CD4-positive, alpha-beta T cell (primary cell): ENCODE measurements around the gene MRM1. TPM values are rescaled to one million over a fixed set of nuclear protein-coding genes. Genes with fewer than 3 reads are reported as not detected.

ENCODE experiments used
- ATAC-seq: fragments of 200-7000 bp; cut with Tn5 transposase; one replicate; pipeline ENCODE4 v1.10.0; 2022; ENCODE audit warnings: mild to moderate bottlenecking; ENCODE audit not compliant: poor library complexity
- CTCF ChIA-PET: fragments of 350-600 bp; sonication (Branson Sonifier 250); formaldehyde crosslinking; loops from one replicate; lab custom pipeline; 2021; ENCODE audit warnings: antibody characterized with exemption, inconsistent platforms; lab: Charles Lee
- POLR2A ChIA-PET: fragments of 350-600 bp; sonication (Branson Sonifier 250); formaldehyde crosslinking; loops from one replicate; lab custom pipeline; 2021; ENCODE audit warnings: antibody characterized with exemption, inconsistent platforms; lab: Charles Lee
- DNase-seq, 14 experiments: peaks; one replicate each; pipeline ENCODE4 v3.0.0-alpha.2; 2013 to 2020; ENCODE audit warnings: mixed read lengths in 2 of 14
- H3K27ac ChIP-seq, 2 donors: one replicate each; pipeline versions ENCODE4 v1.5.1 to v1.7.0; 2013; ENCODE audit warnings: low read length in 2 of 2, low read depth in 1 of 2, mild to moderate bottlenecking in 1 of 2
- H3K27me3 ChIP-seq, 2 experiments: 1 replicate in 1 of 2; 2 replicates in 1 of 2; pipeline versions ENCODE4 v1.6.1 to v1.7.0; 2013; ENCODE audit warnings: low read length in 2 of 2, control low read depth in 1 of 2, mild to moderate bottlenecking in 1 of 2, moderate library complexity in 1 of 2; ENCODE audit not compliant: insufficient read depth in 2 of 2, control insufficient read depth in 1 of 2
- H3K36me3 ChIP-seq: one replicate; pipeline ENCODE4 v1.6.1; 2013; ENCODE audit warnings: low read length, control low read depth; ENCODE audit not compliant: insufficient read depth
- H3K4me1 ChIP-seq: one replicate; pipeline ENCODE4 v1.6.1; 2013; ENCODE audit warnings: low read length, control low read depth; ENCODE audit not compliant: insufficient read depth
- H3K4me3 ChIP-seq: one replicate; pipeline ENCODE4 v1.5.1; 2013; ENCODE audit warnings: mild to moderate bottlenecking, low read length, moderate library complexity
- H3K9me3 ChIP-seq, 2 experiments: 1 replicate in 1 of 2; 2 replicates in 1 of 2; pipeline versions ENCODE4 v1.6.1 to v1.7.0; 2013; ENCODE audit warnings: low read length in 2 of 2, mild to moderate bottlenecking in 2 of 2, control low read depth in 1 of 2, moderate library complexity in 1 of 2; ENCODE audit not compliant: control insufficient read depth in 1 of 2, insufficient read depth in 1 of 2
- H3K27ac Mint-ChIP-seq: one replicate; pipeline ENCODE4 v1.8.0; 2020; ENCODE audit warnings: mixed read lengths
- H3K27me3 Mint-ChIP-seq: one replicate; pipeline ENCODE4 v1.8.0; 2021; ENCODE audit warnings: mixed read lengths
- H3K36me3 Mint-ChIP-seq: one replicate; pipeline ENCODE4 v1.8.0; 2021; ENCODE audit warnings: low read depth, mixed read lengths
- H3K4me1 Mint-ChIP-seq: one replicate; pipeline ENCODE4 v1.8.0; 2021; ENCODE audit warnings: low read depth, mixed read lengths
- H3K4me3 Mint-ChIP-seq: one replicate; pipeline ENCODE4 v1.8.0; 2020; ENCODE audit warnings: mild to moderate bottlenecking, mixed read lengths
- H3K9me3 Mint-ChIP-seq: one replicate; pipeline ENCODE4 v1.8.0; 2020; ENCODE audit warnings: mixed read lengths
- intact Hi-C, 2 experiments: fragments of 100-400 bp; cut with DNase I in 1 of 2; cut with micrococcal nuclease in 1 of 2; formaldehyde crosslinking; loops; one replicate each; pipeline versions ENCODE4 v1.15.1 to v1.9.0; 2023 to 2025; cut with DNase I, micrococcal nuclease
- total RNA-seq, 174 experiments: library from RNA in 2 of 174; stranded (reverse) in 2 of 174; gene quantifications; one replicate each; pipeline ENCODE4 v1.2.3 and lab custom pipeline; 2021 to 2026
- TF ChIP-seq, protein P1 (sequence below): fragments of 200-600 bp; IDR thresholded peaks from one replicate; pipeline ENCODE4 v1.8.0; 2022; ENCODE audit warnings: antibody characterized with exemption, mild to moderate bottlenecking

Gene MRM1
- total RNA-seq, 2 experiments from 2014 or later, result 0.81 to 1.1 TPM

DNA sequence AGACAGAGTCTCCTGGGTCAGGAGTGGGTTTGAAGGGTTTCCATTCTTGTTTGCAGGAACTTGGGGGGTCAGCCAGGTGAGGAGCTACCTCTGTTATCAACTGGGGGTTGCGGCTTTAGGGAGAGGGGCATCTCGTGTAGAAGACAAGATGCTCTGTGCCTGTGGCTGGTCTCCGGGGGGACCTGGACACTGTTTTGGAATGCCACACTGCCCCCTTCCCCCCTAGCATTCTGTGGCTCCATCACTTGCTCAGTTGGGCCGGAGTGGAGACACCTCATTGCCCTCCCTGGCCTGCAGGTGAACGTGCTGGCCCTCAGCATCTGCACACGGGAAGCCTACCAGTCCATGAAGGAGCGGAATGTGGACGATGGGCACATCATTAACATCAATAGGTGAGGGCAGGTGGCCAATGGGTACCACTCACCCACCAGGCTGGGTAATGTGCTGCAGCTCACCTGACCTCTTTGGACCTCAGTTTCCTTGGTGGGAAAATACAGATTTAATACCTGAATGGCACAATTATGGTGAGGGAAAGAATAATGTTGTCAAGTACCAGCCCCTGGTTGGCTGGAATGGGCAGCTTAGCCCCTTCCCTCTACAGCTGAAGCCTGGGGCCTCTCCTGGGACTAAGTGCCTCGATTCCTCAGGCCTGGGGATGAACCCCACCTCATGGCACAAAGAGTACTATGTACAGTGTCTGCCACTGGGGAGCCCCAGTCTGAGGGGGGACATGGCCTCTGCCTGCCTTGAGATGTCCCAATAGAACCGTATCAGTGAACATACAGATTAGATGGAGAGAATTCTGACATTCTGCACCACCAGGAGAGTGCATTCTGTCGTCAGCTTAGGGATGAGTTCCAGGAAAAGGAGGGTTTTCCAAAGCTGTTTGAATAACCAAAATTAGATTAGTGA, 3.3 kb upstream of the MRM1 start:
- TF ChIP-seq, protein P1, sequence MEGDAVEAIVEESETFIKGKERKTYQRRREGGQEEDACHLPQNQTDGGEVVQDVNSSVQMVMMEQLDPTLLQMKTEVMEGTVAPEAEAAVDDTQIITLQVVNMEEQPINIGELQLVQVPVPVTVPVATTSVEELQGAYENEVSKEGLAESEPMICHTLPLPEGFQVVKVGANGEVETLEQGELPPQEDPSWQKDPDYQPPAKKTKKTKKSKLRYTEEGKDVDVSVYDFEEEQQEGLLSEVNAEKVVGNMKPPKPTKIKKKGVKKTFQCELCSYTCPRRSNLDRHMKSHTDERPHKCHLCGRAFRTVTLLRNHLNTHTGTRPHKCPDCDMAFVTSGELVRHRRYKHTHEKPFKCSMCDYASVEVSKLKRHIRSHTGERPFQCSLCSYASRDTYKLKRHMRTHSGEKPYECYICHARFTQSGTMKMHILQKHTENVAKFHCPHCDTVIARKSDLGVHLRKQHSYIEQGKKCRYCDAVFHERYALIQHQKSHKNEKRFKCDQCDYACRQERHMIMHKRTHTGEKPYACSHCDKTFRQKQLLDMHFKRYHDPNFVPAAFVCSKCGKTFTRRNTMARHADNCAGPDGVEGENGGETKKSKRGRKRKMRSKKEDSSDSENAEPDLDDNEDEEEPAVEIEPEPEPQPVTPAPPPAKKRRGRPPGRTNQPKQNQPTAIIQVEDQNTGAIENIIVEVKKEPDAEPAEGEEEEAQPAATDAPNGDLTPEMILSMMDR, result no peak
- CTCF ChIA-PET, result no interaction called here

DNA sequence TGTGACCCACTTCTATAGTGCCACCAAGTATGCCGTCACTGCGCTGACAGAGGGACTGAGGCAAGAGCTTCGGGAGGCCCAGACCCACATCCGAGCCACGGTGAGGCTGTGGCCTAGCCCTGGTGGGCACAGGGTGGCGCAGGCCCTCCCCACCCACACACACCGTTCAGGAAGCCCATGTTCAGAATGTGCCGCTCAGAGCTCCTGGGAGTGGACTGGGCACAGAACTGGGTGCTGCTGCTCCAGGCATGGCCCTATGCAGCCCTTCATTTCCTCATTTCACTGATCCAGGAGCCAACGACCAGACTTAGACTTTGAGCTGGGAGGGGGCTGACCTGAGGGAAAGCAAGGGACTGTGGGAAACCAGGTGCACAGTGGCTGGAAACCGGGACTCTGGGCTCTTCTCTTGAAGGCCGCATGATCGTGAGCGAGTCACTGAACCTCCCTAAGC, 2.4 kb upstream of the MRM1 start:
- Mint-ChIP-seq H3K4me3 (peak overlapping the region; percentile 74), H3K4me1 (peaks cover 27% of the 10 kb centered on the region), H3K27me3 (no peaks in the 10 kb centered on the region), H3K27ac (no peak overlapping the region), H3K9me3 (no peaks in the 10 kb centered on the region), H3K36me3 (peaks cover 5% of the 10 kb centered on the region)
- Histone ChIP-seq H3K4me3 (no peak overlapping the region), H3K36me3 (no peaks in the 10 kb centered on the region), H3K4me1 (peaks cover 30% of the 10 kb centered on the region), H3K9me3 (no peaks in the 10 kb centered on the region), H3K27ac (no peak overlapping the region), H3K27me3 (no peaks in the 10 kb centered on the region)
- ChIA-PET CTCF (no interaction called here), POLR2A (no interaction called here)
- TF ChIP-seq, protein P1, result no peak
- intact Hi-C loops, result no loop called here
- no peak for DNase-seq
- no peak for ATAC-seq

More for the DNA sequence above, 3.3 kb upstream of the MRM1 start:
- H3K36me3 Mint-ChIP-seq, result peaks cover 5% of the 10 kb centered on the region
- Histone ChIP-seq H3K27me3 (no peaks in the 10 kb centered on the region), H3K4me1 (peaks cover 24% of the 10 kb centered on the region), H3K4me3 (no peak overlapping the region), H3K9me3 (no peaks in the 10 kb centered on the region), H3K27ac (no peak overlapping the region), H3K36me3 (no peaks in the 10 kb centered on the region)
- peak overlapping the region; percentile 74 for H3K4me3 Mint-ChIP-seq
- H3K4me1 Mint-ChIP-seq, result peaks cover 27% of the 10 kb centered on the region
- POLR2A ChIA-PET, result no interaction called here
- H3K27ac Mint-ChIP-seq, result peak overlapping the region; percentile 36
- no peaks in the 10 kb centered on the region for H3K9me3 Mint-ChIP-seq
- DNase-seq (no peak), ATAC-seq (no peak)
- intact Hi-C loops, result no loop called here
- H3K27me3 Mint-ChIP-seq, result no peaks in the 10 kb centered on the region

DNA sequence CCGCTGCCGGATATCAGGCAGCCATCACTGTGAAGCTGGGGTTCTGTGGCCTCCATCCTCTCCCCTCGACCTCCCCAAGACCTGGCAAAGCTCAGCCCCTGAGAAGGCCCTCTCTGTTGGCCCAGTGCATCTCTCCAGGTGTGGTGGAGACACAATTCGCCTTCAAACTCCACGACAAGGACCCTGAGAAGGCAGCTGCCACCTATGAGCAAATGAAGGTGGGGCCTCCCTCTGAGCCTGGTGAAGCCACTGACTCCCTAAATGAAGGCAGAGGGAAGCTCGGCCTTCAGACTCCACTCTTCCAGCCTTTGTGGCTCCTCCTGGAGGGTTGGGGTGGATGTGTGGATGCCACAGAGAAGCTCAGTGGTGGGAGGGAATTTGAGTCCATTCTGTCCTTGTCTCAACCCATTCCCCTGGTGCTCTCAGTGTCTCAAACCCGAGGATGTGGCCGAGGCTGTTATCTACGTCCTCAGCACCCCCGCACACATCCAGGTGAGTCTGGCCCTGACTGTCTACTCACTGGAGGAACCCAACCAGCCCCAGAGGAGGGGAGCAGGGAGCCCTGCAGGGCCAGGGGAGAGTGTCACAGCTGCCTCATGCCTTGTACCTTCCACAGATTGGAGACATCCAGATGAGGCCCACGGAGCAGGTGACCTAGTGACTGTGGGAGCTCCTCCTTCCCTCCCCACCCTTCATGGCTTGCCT, 1.7 kb upstream of the MRM1 start:
- no peaks in the 10 kb centered on the region for H3K9me3 ChIP-seq
- no peak overlapping the region for H3K4me3 ChIP-seq
- peak overlapping the region; percentile 97 for H3K4me3 Mint-ChIP-seq
- ATAC-seq (no peak), DNase-seq (no peak)
- POLR2A ChIA-PET, result interaction anchor here (2.0 kb wide), 1 partner anchor 27 kb away, joined by 5 read pairs; no protein-coding TSS in a partner anchor
- H3K27me3 Mint-ChIP-seq, result no peaks in the 10 kb centered on the region
- no peak overlapping the region for H3K27ac Mint-ChIP-seq
- intact Hi-C loops, result loop anchor here in 1 of 2 experiments (2.0 kb wide), 2 partner anchors 53 to 887 kb away; no protein-coding TSS in a partner anchor
- peaks cover 31% of the 10 kb centered on the region for H3K4me1 ChIP-seq
- H3K9me3 Mint-ChIP-seq, result no peaks in the 10 kb centered on the region
- H3K36me3 ChIP-seq, result no peaks in the 10 kb centered on the region
- TF ChIP-seq, protein P1, result no peak
- no peaks in the 10 kb centered on the region for H3K27me3 ChIP-seq
- CTCF ChIA-PET, result interaction anchor here (1.0 kb wide), 1 partner anchor 46 kb away, joined by 3 read pairs; no protein-coding TSS in a partner anchor
- H3K36me3 Mint-ChIP-seq, result peaks cover 5% of the 10 kb centered on the region
- no peak overlapping the region for H3K27ac ChIP-seq
- H3K4me1 Mint-ChIP-seq, result peaks cover 34% of the 10 kb centered on the region
